IMR-90 (cell line): ENCODE measurements around the gene CALN1. TPM values are rescaled to one million over a fixed set of nuclear protein-coding genes. Genes with fewer than 3 reads are reported as not detected.

Source experiments
- ATAC-seq: fragments of 200-7000 bp; cut with Tn5 transposase; 2 replicates; pipeline ENCODE4 v1.9.1; 2020; ENCODE audit warnings: low read depth, mild to moderate bottlenecking, moderate library complexity
- BruUV-seq: library from RNA; stranded (reverse); fragments of 400-500 nt; replicated peaks from 2 replicates; lab custom pipeline; 2021; lab: Mats Ljungman, UMichigan
- CTCF ChIA-PET: fragments of 300-600 bp; formaldehyde crosslinking; extraction: SDS; loops from one replicate; lab custom pipeline; 2021; ENCODE audit warnings: antibody characterized with exemption; lab: Yijun Ruan, JAX
- POLR2A ChIA-PET: fragments of 300-600 bp; sonication (Branson Sonifier 250); formaldehyde crosslinking; loops from one replicate; lab custom pipeline; 2022; ENCODE audit warnings: antibody characterized with exemption; ENCODE audit not compliant: unreplicated experiment; lab: Charles Lee
- DNase-seq: peaks from one replicate; pipeline ENCODE4 v3.0.0; 2013
- H2AFZ ChIP-seq: replicated peaks from 2 replicates; pipeline ENCODE3; 2013; ENCODE audit warnings: low read length, mild to moderate bottlenecking; ENCODE audit not compliant: poor library complexity
- H2AK5ac ChIP-seq: 2 replicates; pipeline ENCODE4 v1.6.1; 2013; ENCODE audit warnings: low read depth, low read length, inconsistent platforms
- H2AK9ac ChIP-seq: replicated peaks from 2 replicates; pipeline ENCODE3; 2013; ENCODE audit warnings: mild to moderate bottlenecking, low read depth, low read length, moderate library complexity; ENCODE audit not compliant: poor library complexity
- H2BK120ac ChIP-seq: 2 replicates; pipeline ENCODE4 v1.6.1; 2013; ENCODE audit warnings: low read depth, low read length, inconsistent platforms
- H2BK15ac ChIP-seq: 3 replicates; pipeline ENCODE4 v1.6.1; 2013; ENCODE audit warnings: low read depth, low read length, inconsistent platforms
- H2BK20ac ChIP-seq: 2 replicates; pipeline ENCODE4 v1.6.1; 2013; ENCODE audit warnings: low read depth, mild to moderate bottlenecking, inconsistent platforms, low read length, moderate library complexity
- H2BK5ac ChIP-seq: 2 replicates; pipeline ENCODE4 v1.6.1; 2013; ENCODE audit warnings: mild to moderate bottlenecking, low read depth, low read length, inconsistent platforms; ENCODE audit not compliant: poor library complexity, severe bottlenecking
- H3K14ac ChIP-seq: replicated peaks from 2 replicates; pipeline ENCODE4 v1.6.1; 2013; ENCODE audit warnings: low read depth, low read length, inconsistent platforms
- H3K18ac ChIP-seq: 2 replicates; pipeline ENCODE4 v1.6.1; 2013; ENCODE audit warnings: low read depth, low read length, control low read depth
- H3K23ac ChIP-seq: 2 replicates; pipeline ENCODE4 v1.6.1; 2013; ENCODE audit warnings: low read depth, low read length, inconsistent platforms
- H3K27ac ChIP-seq: 2 replicates; pipeline ENCODE4 v1.5.1; 2013; ENCODE audit warnings: mild to moderate bottlenecking, control low read depth, low read length; ENCODE audit not compliant: insufficient read depth
- H3K27me3 ChIP-seq: 2 replicates; pipeline ENCODE4 v1.6.1; 2013; ENCODE audit warnings: low read length; ENCODE audit not compliant: control insufficient read depth, insufficient read depth
- H3K36me3 ChIP-seq: 2 replicates; pipeline ENCODE4 v1.6.1; 2013; ENCODE audit warnings: low read length, mixed read lengths; ENCODE audit not compliant: control insufficient read depth, insufficient read depth
- H3K4ac ChIP-seq: 2 replicates; pipeline ENCODE4 v1.6.1; 2013; ENCODE audit warnings: low read depth, low read length, inconsistent platforms
- H3K4me1 ChIP-seq: 2 replicates; pipeline ENCODE4 v1.6.1; 2013; ENCODE audit warnings: low read length, mixed read lengths; ENCODE audit not compliant: control insufficient read depth, insufficient read depth
- H3K4me2 ChIP-seq: 2 replicates; pipeline ENCODE4 v1.6.1; 2013; ENCODE audit warnings: low read depth, mild to moderate bottlenecking, control low read depth, low read length, moderate library complexity
- H3K4me3 ChIP-seq: 2 replicates; pipeline ENCODE4 v1.5.1; 2013; ENCODE audit warnings: low read depth, mild to moderate bottlenecking, control low read depth, low read length, moderate library complexity; ENCODE audit not compliant: insufficient read depth
- H3K56ac ChIP-seq: 2 replicates; pipeline ENCODE4 v1.6.1; 2013; ENCODE audit warnings: low read length, inconsistent platforms; ENCODE audit not compliant: insufficient read depth; ENCODE audit errors: extremely low read depth
- H3K79me1 ChIP-seq, 2 experiments: 2 replicates each; pipeline ENCODE4 v1.6.1; 2013; ENCODE audit warnings: low read length in 2 of 2, inconsistent platforms in 1 of 2, low read depth in 1 of 2
- H3K9ac ChIP-seq: 2 replicates; pipeline ENCODE4 v1.6.1; 2013; ENCODE audit warnings: low read depth, low read length, control low read depth
- H3K9me1 ChIP-seq: 2 replicates; pipeline ENCODE4 v1.6.1; 2013; ENCODE audit warnings: low read length, inconsistent platforms; ENCODE audit not compliant: insufficient read depth
- H3K9me3 ChIP-seq: 2 replicates; pipeline ENCODE4 v1.6.1; 2013; ENCODE audit warnings: low read length; ENCODE audit not compliant: control insufficient read depth, insufficient read depth
- H4K20me1 ChIP-seq: 2 replicates; pipeline ENCODE4 v1.6.1; 2013; ENCODE audit warnings: low read length, inconsistent platforms; ENCODE audit not compliant: insufficient read depth
- H4K5ac ChIP-seq: 2 replicates; pipeline ENCODE4 v1.6.1; 2013; ENCODE audit warnings: mild to moderate bottlenecking, low read depth, low read length, control low read depth
- H4K8ac ChIP-seq, 2 experiments: 2 replicates each; pipeline ENCODE4 v1.6.1; 2013; ENCODE audit warnings: low read depth in 2 of 2, low read length in 2 of 2, control low read depth in 1 of 2, inconsistent platforms in 1 of 2
- H4K91ac ChIP-seq: 2 replicates; pipeline ENCODE4 v1.6.1; 2013; ENCODE audit warnings: low read depth, low read length, inconsistent platforms; ENCODE audit not compliant: insufficient read depth
- CHD1 ChIP-seq: IDR thresholded peaks from 2 replicates; pipeline ENCODE4 v1.6.1; 2012; ENCODE audit warnings: low read depth, low read length, improper control_type of control experiment
- CTCF ChIP-seq: conservative IDR thresholded peaks from 2 replicates; pipeline ENCODE4 v1.5.1; 2012; ENCODE audit warnings: mild to moderate bottlenecking, low read depth, low read length, improper control_type of control experiment
- ELK1 ChIP-seq: fragments of 150-350 bp; IDR thresholded peaks from 2 replicates; pipeline ENCODE4 v1.6.1; 2016; ENCODE audit warnings: low read depth, mild to moderate bottlenecking, low read length, moderate library complexity, borderline replicate concordance
- FOS ChIP-seq: fragments of 150-350 bp; IDR thresholded peaks from 2 replicates; pipeline ENCODE4 v1.6.1; 2016; ENCODE audit warnings: low read depth, low read length
- MAFK ChIP-seq: IDR thresholded peaks from 2 replicates; pipeline ENCODE4 v1.6.1; 2012; ENCODE audit warnings: low read depth, low read length, improper control_type of control experiment
- MAZ ChIP-seq: IDR thresholded peaks from 2 replicates; pipeline ENCODE4 v1.6.1; 2012; ENCODE audit warnings: low read depth, mild to moderate bottlenecking, low read length, improper control_type of control experiment, moderate library complexity, borderline replicate concordance
- RCOR1 ChIP-seq: IDR thresholded peaks from 2 replicates; pipeline ENCODE4 v1.6.1; 2012; ENCODE audit warnings: mild to moderate bottlenecking, low read length, improper control_type of control experiment; ENCODE audit not compliant: insufficient replicate concordance
- RFX5 ChIP-seq: IDR thresholded peaks from 2 replicates; pipeline ENCODE4 v1.8.0; 2012; ENCODE audit warnings: low read depth, mild to moderate bottlenecking, low read length, moderate library complexity
- SMC3 ChIP-seq: fragments of 150-350 bp; IDR thresholded peaks from 2 replicates; pipeline ENCODE4 v1.6.1; 2016; ENCODE audit warnings: low read depth, mild to moderate bottlenecking, antibody characterized with exemption, low read length, moderate library complexity
- USF2 ChIP-seq: fragments of 150-350 bp; IDR thresholded peaks from 2 replicates; pipeline ENCODE4 v1.6.1; 2017; ENCODE audit warnings: mild to moderate bottlenecking, antibody characterized with exemption, low read length, low read depth
- WGBS, 2 experiments: methylation state at CpG; one replicate each; pipeline versions ENCODE4 v1.1.5 to v1.1.7; 2013; ENCODE audit warnings: missing lambda C conversion rate in 2 of 2; ENCODE audit not compliant: insufficient read length in 1 of 2; ENCODE audit errors: extremely low coverage in 2 of 2; 5-methylcytosine and 5-hydroxymethylcytosine counted together
- dilution Hi-C: fragments of 300-500 bp; cut with HindIII; formaldehyde crosslinking; loops from one replicate; pipeline ENCODE4 v1.14.3; 2018; ENCODE audit warnings: low sequenced_read_pairs; ENCODE audit not compliant: unreplicated experiment
- in situ Hi-C: fragments of 300-500 bp; cut with MboI; formaldehyde crosslinking; loops from 3 replicates; pipeline ENCODE4 v1.14.3; 2019; ENCODE audit warnings: low sequenced_read_pairs, inconsistent platforms, mixed read lengths
- intact Hi-C: fragments of 100-400 bp; cut with micrococcal nuclease; formaldehyde crosslinking; loops from 2 replicates; pipeline ENCODE4 v1.10.0; 2022
- polyA plus RNA-seq, 3 experiments: library from polyadenylated mRNA; depleted of rRNA; stranded (reverse); fragments of >200 nt; gene quantifications; 2 replicates each; pipeline ENCODE4 v1.2.3, GENCODE V29; 2012; ENCODE audit warnings: low replicate concordance in 1 of 3
- total RNA-seq: library from RNA; depleted of rRNA; stranded (reverse); fragments of >200 nt; gene quantifications from 2 replicates; pipeline ENCODE4 v1.2.3, GENCODE V29; 2012

Gene CALN1
- total and polyA plus RNA-seq, 2 of the 4 experiments (the other 2 are of a cell fraction), result not detected

GRCh38 chr7:72123913-72124312 lies 288.2 kb downstream of the CALN1 start:
- H2BK20ac ChIP-seq, result no peak overlapping the region
- H4K91ac ChIP-seq, result no peak overlapping the region
- in situ Hi-C loops (no loop called here), dilution Hi-C loops (no loop called here), intact Hi-C loops (no loop called here)
- H3K27me3 ChIP-seq, result no peaks in the 10 kb centered on the region
- H2AK9ac ChIP-seq, result no peak overlapping the region
- no peak for DNase-seq
- no peaks in the 10 kb centered on the region for H4K20me1 ChIP-seq
- CTCF ChIA-PET, result no interaction called here
- H3K56ac ChIP-seq, result no peak overlapping the region
- no peak for ATAC-seq
- H3K14ac ChIP-seq, result no peak overlapping the region
- BruUV-seq, result no TSS peak
- H3K9me1 ChIP-seq, result no peaks in the 10 kb centered on the region
- no peaks in the 10 kb centered on the region for H3K4me1 ChIP-seq
- H2AFZ ChIP-seq, result no peak overlapping the region
- peaks cover 11% of the 10 kb centered on the region for H3K9me3 ChIP-seq
- no peak overlapping the region for H3K4me2 ChIP-seq
- no peak overlapping the region for H4K8ac ChIP-seq
- no peaks in the 10 kb centered on the region for H3K36me3 ChIP-seq
- H3K23ac ChIP-seq, result no peak overlapping the region
- H3K27ac ChIP-seq, result no peak overlapping the region
- H3K9ac ChIP-seq, result no peak overlapping the region
- no CpG with 5 or more reads among the region's 5 CpGs for WGBS, 2 experiments
- H3K4ac ChIP-seq, result no peak overlapping the region
- H2BK15ac ChIP-seq, result no peak overlapping the region
- H3K79me1 ChIP-seq, result no peaks in the 10 kb centered on the region
- TF ChIP-seq ELK1 (no peak), FOS (no peak), RCOR1 (no peak), RFX5 (no peak), CTCF (no peak), MAZ (no peak), USF2 (no peak), SMC3 (no peak), CHD1 (no peak), MAFK (no peak)
- H2BK120ac ChIP-seq, result no peak overlapping the region
- POLR2A ChIA-PET, result no interaction called here
- no peak overlapping the region for H3K18ac ChIP-seq
- no peak overlapping the region for H2BK5ac ChIP-seq
- H4K5ac ChIP-seq, result no peak overlapping the region
- H3K4me3 ChIP-seq, result no peak overlapping the region
- H2AK5ac ChIP-seq, result no peak overlapping the region
